ENCODE results near the gene ERP27.

- TF ChIP-seq, protein P1, sequence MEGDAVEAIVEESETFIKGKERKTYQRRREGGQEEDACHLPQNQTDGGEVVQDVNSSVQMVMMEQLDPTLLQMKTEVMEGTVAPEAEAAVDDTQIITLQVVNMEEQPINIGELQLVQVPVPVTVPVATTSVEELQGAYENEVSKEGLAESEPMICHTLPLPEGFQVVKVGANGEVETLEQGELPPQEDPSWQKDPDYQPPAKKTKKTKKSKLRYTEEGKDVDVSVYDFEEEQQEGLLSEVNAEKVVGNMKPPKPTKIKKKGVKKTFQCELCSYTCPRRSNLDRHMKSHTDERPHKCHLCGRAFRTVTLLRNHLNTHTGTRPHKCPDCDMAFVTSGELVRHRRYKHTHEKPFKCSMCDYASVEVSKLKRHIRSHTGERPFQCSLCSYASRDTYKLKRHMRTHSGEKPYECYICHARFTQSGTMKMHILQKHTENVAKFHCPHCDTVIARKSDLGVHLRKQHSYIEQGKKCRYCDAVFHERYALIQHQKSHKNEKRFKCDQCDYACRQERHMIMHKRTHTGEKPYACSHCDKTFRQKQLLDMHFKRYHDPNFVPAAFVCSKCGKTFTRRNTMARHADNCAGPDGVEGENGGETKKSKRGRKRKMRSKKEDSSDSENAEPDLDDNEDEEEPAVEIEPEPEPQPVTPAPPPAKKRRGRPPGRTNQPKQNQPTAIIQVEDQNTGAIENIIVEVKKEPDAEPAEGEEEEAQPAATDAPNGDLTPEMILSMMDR (IDR thresholded peaks at IDR 0.05), result no peak
- no peak for TF ChIP-seq TCF7L2 (IDR thresholded peaks at IDR 0.05; ENCODE audit: low read depth, low read length)
Observed at GRCh38 chr12:14952299-14952921, 14.1 kb upstream of the ERP27 start.
